ENCODE measurements around the gene RPS19.

RPS19 gene

GRCh38 chr19:41845051-41845590 lies 14.9 kb upstream of the RPS19 start:
- no peak for TF ChIP-seq CTCF (IDR thresholded peaks at IDR 0.05; ENCODE audit: low read depth, low read length, missing control alignments)
- no peak for DNase-seq (ENCODE audit: extremely low read depth, low read depth)
- H3K4me3 ChIP-seq (replicated peaks; ENCODE audit: low read depth, low read length): no peak overlapping the region

- no peak for DNase-seq (ENCODE audit: extremely low read depth, low read depth)
- no peak for TF ChIP-seq CTCF (IDR thresholded peaks at IDR 0.05; ENCODE audit: low read depth, low read length, missing control alignments)
- H3K4me3 ChIP-seq (replicated peaks; ENCODE audit: low read depth, low read length): no peak overlapping the region
Measured at GRCh38 chr19:41847351-41848105, 12.5 kb upstream of the RPS19 start.

- no peak for DNase-seq (ENCODE audit: extremely low read depth, low read depth)
- no peak overlapping the region for H3K4me3 ChIP-seq (replicated peaks; ENCODE audit: low read depth, low read length)
- TF ChIP-seq CTCF (IDR thresholded peaks at IDR 0.05; ENCODE audit: low read depth, low read length, missing control alignments): no peak
Measured at GRCh38 chr19:41848666-41849065, 11.4 kb upstream of the RPS19 start.

- no peak for DNase-seq (ENCODE audit: extremely low read depth, low read depth)
- no peak overlapping the region for H3K4me3 ChIP-seq (replicated peaks; ENCODE audit: low read depth, low read length)
- no peak for TF ChIP-seq CTCF (IDR thresholded peaks at IDR 0.05; ENCODE audit: low read depth, low read length, missing control alignments)
Measured at GRCh38 chr19:41849067-41849466, 11.0 kb upstream of the RPS19 start.

GRCh38 chr19:41850381-41850780 lies 9.7 kb upstream of the RPS19 start:
- DNase-seq (ENCODE audit: extremely low read depth, low read depth): no peak
- H3K4me3 ChIP-seq (replicated peaks; ENCODE audit: low read depth, low read length): no peak overlapping the region
- no peak for TF ChIP-seq CTCF (IDR thresholded peaks at IDR 0.05; ENCODE audit: low read depth, low read length, missing control alignments)

GRCh38 chr19:41851456-41851855 lies 8.6 kb upstream of the RPS19 start:
- TF ChIP-seq CTCF (IDR thresholded peaks at IDR 0.05; ENCODE audit: low read depth, low read length, missing control alignments): no peak
- H3K4me3 ChIP-seq (replicated peaks; ENCODE audit: low read depth, low read length): no peak overlapping the region
- no peak for DNase-seq (ENCODE audit: extremely low read depth, low read depth)
